ENCODE measurements around the gene TMEM121B. TPM values are rescaled to one million over a fixed set of nuclear protein-coding genes. Genes with fewer than 3 reads are reported as not detected.

Gene TMEM121B
- total RNA-seq, 4 donors from 2014 or later = 0.51 to 1.7 (median 0.85) TPM

- TF ChIP-seq CTCF (IDR thresholded peaks at IDR 0.05; ENCODE audit: low read depth) = no peak
Measured at GRCh38 chr22:17079572-17079971, 41.6 kb downstream of the TMEM121B start.

- TF ChIP-seq CTCF (IDR thresholded peaks at IDR 0.05; ENCODE audit: low read depth) = no peak
Measured at GRCh38 chr22:17077255-17077654, 43.9 kb downstream of the TMEM121B start.

GRCh38 chr22:17074648-17075002 lies 46.5 kb downstream of the TMEM121B start:
- no peak for TF ChIP-seq CTCF (IDR thresholded peaks at IDR 0.05; ENCODE audit: low read depth)

- TF ChIP-seq CTCF (IDR thresholded peaks at IDR 0.05; ENCODE audit: low read depth) = no peak
Measured at GRCh38 chr22:17072877-17073276, 48.3 kb downstream of the TMEM121B start.

Other genes with a start within 250 kb of the TMEM121B start
- gene GAB4, start 113.1 kb downstream of the TMEM121B start, total RNA-seq = not detected
- gene IL17RA, start 36.4 kb downstream of the TMEM121B start, total RNA-seq = 10 to 100 TPM; 17.9 to 30.3 (median 26.2) TPM
- gene HDHD5, start 37.9 kb upstream of the TMEM121B start, total RNA-seq = 10 to 100 TPM; 23.0 to 73.1 (median 41.7) TPM
- 100 to 1,000 TPM in 1 of 4 donors, 10 to 100 TPM in 3; 10.2 to 198 (median 24.3) TPM for gene ADA2, start 98.1 kb upstream of the TMEM121B start, total RNA-seq
- gene CECR2, start 248.1 kb upstream of the TMEM121B start, total RNA-seq = 1 to 10 TPM in 1 of 4 donors, under 1 TPM in 2, not detected in 1; 0.16 to 1.7 (median 0.44) TPM

Data from subcutaneous adipose tissue (tissue), 4 donors.